HCT116 (cell line): Measurements from ENCODE around the gene SUPT4H1. TPM values are rescaled to one million over a fixed set of nuclear protein-coding genes. Genes with fewer than 3 reads are reported as not detected.
A peak's percentile ranks its signal among the peaks of the same experiment; 100 is the strongest.

Experiments used
- ATAC-seq: fragments of 200-7000 bp; cut with Tn5 transposase; 2 replicates; pipeline ENCODE4 v1.9.1; 2020; ENCODE audit warnings: mild to moderate bottlenecking, moderate library complexity
- BruUV-seq: library from RNA; stranded (reverse); fragments of 400-500 nt; replicated peaks from 2 replicates; lab custom pipeline; 2021; lab: Mats Ljungman, UMichigan
- CTCF ChIA-PET: fragments of 300-600 bp; sonication (Branson Sonifier 250); formaldehyde crosslinking; loops from one replicate; lab custom pipeline; 2021; ENCODE audit warnings: antibody characterized with exemption; lab: Charles Lee
- POLR2A ChIA-PET: fragments of 300-600, 350-600 bp; sonication (Branson Sonifier 250); formaldehyde crosslinking; loops from one replicate; lab custom pipeline; 2021; ENCODE audit warnings: antibody characterized with exemption; lab: Charles Lee
- RAD21 ChIA-PET, 2 experiments: fragments of 300-600 bp; sonication (Branson Sonifier 250); formaldehyde crosslinking; loops; one replicate each; lab custom pipeline; 2023; ENCODE audit warnings: low total read pairs in 2 of 2; ENCODE audit not compliant: uncharacterized antibody in 2 of 2, unreplicated experiment in 2 of 2, low non-redundant PET in 1 of 2; lab: Charles Lee
- DNase-seq: peaks from one replicate; pipeline ENCODE4 v3.0.0-alpha.2; 2010; ENCODE audit warnings: low read depth, low spot score
- H2AFZ ChIP-seq: fragments of 200-600 bp; shearing (Covaris generic), sonication (generic); 2 replicates; pipeline ENCODE4 v1.6.1; 2017; ENCODE audit warnings: low read depth, mixed run types, mixed read lengths, antibody characterized with exemption, low read length; ENCODE audit not compliant: poor library complexity, severe bottlenecking
- H3K27ac ChIP-seq: 2 replicates; pipeline ENCODE4 v1.5.1; 2012; ENCODE audit warnings: low read depth, low read length
- H3K27me3 ChIP-seq: fragments of 200-600 bp; sonication (generic); 2 replicates; pipeline ENCODE4 v1.6.1; 2016; ENCODE audit warnings: mixed run types, low read length, mixed read lengths; ENCODE audit not compliant: insufficient read depth
- H3K36me3 ChIP-seq, 2 experiments: fragments of 200-500 bp in 1 of 2; fragments of 200-600 bp in 1 of 2; sonication (Bioruptor generic) in 1 of 2; sonication (generic) in 1 of 2; 2 replicates each; pipeline versions ENCODE4 v1.5.1 to v1.6.1; 2014 to 2016; ENCODE audit warnings: low read length in 2 of 2, inconsistent platforms in 1 of 2, mixed read lengths in 1 of 2, mixed run types in 1 of 2; ENCODE audit not compliant: insufficient read depth in 2 of 2, control insufficient read depth in 1 of 2
- H3K4me1 ChIP-seq, 2 experiments: fragments of 200-600 bp in 1 of 2; sonication (generic) in 1 of 2; 2 replicates each; pipeline versions ENCODE4 v1.5.1 to v1.6.1; 2012 to 2017; ENCODE audit warnings: low read length in 2 of 2, inconsistent platforms in 1 of 2, mild to moderate bottlenecking in 1 of 2, mixed read lengths in 1 of 2, mixed run types in 1 of 2, moderate library complexity in 1 of 2; ENCODE audit not compliant: insufficient read depth in 2 of 2, control insufficient read depth in 1 of 2
- H3K4me2 ChIP-seq: fragments of 200-600 bp; sonication (generic); 2 replicates; pipeline ENCODE4 v1.6.1; 2017; ENCODE audit warnings: mixed run types, low read length, mixed read lengths
- H3K4me3 ChIP-seq, 2 experiments: fragments of 200-600 bp in 1 of 2; sonication (generic) in 1 of 2; replicated peaks in 1 of 2; 2 replicates each; pipeline ENCODE4 v1.5.1; 2011 to 2016; ENCODE audit warnings: low read length in 2 of 2, control low read depth in 1 of 2, low read depth in 1 of 2, mild to moderate bottlenecking in 1 of 2, mixed read lengths in 1 of 2, mixed run types in 1 of 2
- H3K79me2 ChIP-seq: fragments of 200-600 bp; sonication (generic); 2 replicates; pipeline ENCODE4 v1.6.1; 2017; ENCODE audit warnings: mild to moderate bottlenecking, mixed run types, low read length, moderate library complexity, mixed read lengths; ENCODE audit not compliant: insufficient read depth
- H3K9ac ChIP-seq: fragments of 200-600 bp; sonication (generic); 2 replicates; pipeline ENCODE4 v1.6.1; 2016; ENCODE audit warnings: low read length, mixed read lengths
- H3K9me2 ChIP-seq: fragments of 200-600 bp; sonication (generic), shearing (Covaris generic); 2 replicates; pipeline ENCODE4 v1.6.1; 2017; ENCODE audit warnings: mixed run types, mild to moderate bottlenecking, moderate library complexity; ENCODE audit not compliant: insufficient read depth
- H3K9me3 ChIP-seq, 2 experiments: fragments of 200-500 bp in 1 of 2; fragments of 200-600 bp in 1 of 2; sonication (Bioruptor generic) in 1 of 2; sonication (generic) in 1 of 2; 2 replicates each; pipeline ENCODE4 v1.6.1; 2014 to 2017; ENCODE audit warnings: low read length in 2 of 2, mixed read lengths in 2 of 2, inconsistent platforms in 1 of 2, low read depth in 1 of 2, mild to moderate bottlenecking in 1 of 2, mixed run types in 1 of 2, moderate library complexity in 1 of 2; ENCODE audit not compliant: control insufficient read depth in 1 of 2, insufficient read depth in 1 of 2
- H4K20me1 ChIP-seq: fragments of 200-600 bp; sonication (generic), shearing (Covaris generic); 2 replicates; pipeline ENCODE4 v1.6.1; 2017; ENCODE audit warnings: mixed run types, mild to moderate bottlenecking, moderate library complexity; ENCODE audit not compliant: insufficient read depth
- CBX3 ChIP-seq: IDR thresholded peaks from 2 replicates; pipeline ENCODE4 v1.6.1; 2012; ENCODE audit warnings: low read depth
- CEBPB ChIP-seq: IDR thresholded peaks from 2 replicates; pipeline ENCODE4 v1.6.1; 2012; ENCODE audit warnings: low read depth
- EGR1 ChIP-seq: IDR thresholded peaks from 2 replicates; pipeline ENCODE4 v1.6.1; 2012; ENCODE audit warnings: low read depth
- ELF1 ChIP-seq: IDR thresholded peaks from 2 replicates; pipeline ENCODE4 v1.6.1; 2012; ENCODE audit warnings: low read depth, borderline replicate concordance
- EZH2 ChIP-seq: fragments of 200-600 bp; sonication (generic); IDR thresholded peaks from 2 replicates; pipeline ENCODE4 v1.6.1; 2017; ENCODE audit warnings: antibody characterized with exemption, mixed run types
- EZH2phosphoT487 ChIP-seq: fragments of 200-600 bp; IDR thresholded peaks from 2 replicates; pipeline ENCODE4 v1.6.1; 2018; ENCODE audit warnings: antibody characterized with exemption, borderline replicate concordance
- JUND ChIP-seq: IDR thresholded peaks from 2 replicates; pipeline ENCODE4 v1.6.1; 2012
- POLR2A ChIP-seq: IDR thresholded peaks from 2 replicates; pipeline ENCODE4 v1.7.0; 2011; ENCODE audit warnings: borderline replicate concordance; ENCODE audit not compliant: insufficient read depth, insufficient read length; ENCODE audit errors: extremely low read depth
- POLR2AphosphoS5 ChIP-seq: IDR thresholded peaks from 2 replicates; pipeline ENCODE4 v1.6.1; 2011; ENCODE audit warnings: mild to moderate bottlenecking, low read depth, low read length, moderate library complexity
- TCF7L2 ChIP-seq: IDR thresholded peaks from 2 replicates; pipeline ENCODE4 v1.7.0; 2011; ENCODE audit warnings: borderline replicate concordance, inconsistent platforms; ENCODE audit not compliant: insufficient read depth, insufficient read length; ENCODE audit errors: extremely low read depth
- YY1 ChIP-seq: IDR thresholded peaks from 2 replicates; pipeline ENCODE4 v1.6.1; 2011; ENCODE audit warnings: low read length, low read depth, moderate library complexity, mild to moderate bottlenecking; ENCODE audit not compliant: insufficient replicate concordance; ENCODE audit errors: extremely low read depth
- ZNF274 ChIP-seq: fragments of 200-500 bp; sonication (Bioruptor generic); IDR thresholded peaks from 2 replicates; pipeline ENCODE4 v1.6.1; 2014; ENCODE audit warnings: mild to moderate bottlenecking, low read depth, low read length, inconsistent platforms
- intact Hi-C: fragments of 100-400 bp; cut with micrococcal nuclease; formaldehyde crosslinking; loops from 2 replicates; pipeline ENCODE4 v1.10.0; 2022
- total RNA-seq: library from RNA; stranded (reverse); gene quantifications from one replicate; pipeline ENCODE4 v1.2.1, GENCODE V29; 2021; ENCODE audit not compliant: unreplicated experiment
- TF ChIP-seq, protein P1 (sequence below): IDR thresholded peaks from 2 replicates; pipeline ENCODE4 v1.6.1; 2012; ENCODE audit warnings: low read depth
- TF ChIP-seq, protein P2 (sequence below): IDR thresholded peaks from 2 replicates; pipeline ENCODE4 v1.6.1; 2011; ENCODE audit warnings: mild to moderate bottlenecking, low read length, moderate library complexity; ENCODE audit not compliant: insufficient replicate concordance; ENCODE audit errors: extremely low read depth
- TF ChIP-seq, protein P3 (sequence below): IDR thresholded peaks from 2 replicates; pipeline ENCODE4 v1.6.1; 2012

The SUPT4H1 gene
- total RNA-seq, 1 experiment from 2014 or later: 118 TPM

DNA sequence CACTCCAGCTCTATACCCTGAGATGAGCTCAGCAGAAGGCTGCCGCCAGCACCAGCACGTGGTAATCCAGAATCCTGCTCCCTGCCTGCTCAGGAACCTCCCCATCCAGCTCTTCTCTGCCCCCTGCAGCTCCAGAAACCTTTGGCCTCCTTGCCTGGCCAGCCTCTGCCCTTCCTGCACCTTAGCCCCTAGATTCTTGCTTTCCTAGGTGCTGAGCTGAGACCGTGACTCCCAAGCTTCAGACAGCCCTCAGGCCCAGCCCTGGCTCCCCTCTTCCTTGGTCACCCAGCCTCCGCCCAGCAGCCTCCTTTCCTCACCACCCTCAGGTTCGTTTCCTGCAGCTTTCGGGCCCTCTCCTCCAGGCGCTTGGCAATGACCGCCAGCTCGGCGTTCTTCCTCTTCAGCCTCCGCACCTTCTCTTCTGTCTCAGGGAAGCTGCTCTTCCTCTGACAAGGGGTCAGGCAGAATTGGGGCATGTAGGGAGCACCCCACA, 26.0 kb downstream of the SUPT4H1 start:
- no peak for DNase-seq
- no peak overlapping the region for H3K4me3 ChIP-seq
- H3K4me2 ChIP-seq: no peak overlapping the region
- peaks cover 3 to 9% of the 10 kb centered on the region in 2 experiments; a peak in 2 of 4 replicates for H3K4me1 ChIP-seq
- CTCF ChIA-PET: interaction anchor here (1.2 to 3.5 kb wide), 2 partner anchors 8 kb away, joined by 3 to 16 read pairs; no protein-coding TSS in a partner anchor
- no peak overlapping the region for H3K27ac ChIP-seq
- no peaks in the 10 kb centered on the region for H3K9me2 ChIP-seq
- RAD21 ChIA-PET: interaction anchor here in 1 of 2 experiments (0.7 kb wide), 1 partner anchor 9 kb away, joined by 3 read pairs; no protein-coding TSS in a partner anchor
- no peaks in the 10 kb centered on the region for H3K36me3 ChIP-seq
- intact Hi-C loops: no loop called here
- peak; percentile 21; the same call in 1 of the 2 replicates for ATAC-seq
- no peaks in the 10 kb centered on the region for H3K27me3 ChIP-seq
- no peak overlapping the region for H2AFZ ChIP-seq
- no TSS peak for BruUV-seq
- H3K79me2 ChIP-seq: no peaks in the 10 kb centered on the region
- TF ChIP-seq TCF7L2: peak; percentile 13
- TF ChIP-seq EZH2: no peak
- H3K9me3 ChIP-seq: no peaks in the 10 kb centered on the region
- H3K9ac ChIP-seq: no peak overlapping the region
- POLR2A ChIA-PET: no interaction called here
- H4K20me1 ChIP-seq: no peaks in the 10 kb centered on the region

DNA sequence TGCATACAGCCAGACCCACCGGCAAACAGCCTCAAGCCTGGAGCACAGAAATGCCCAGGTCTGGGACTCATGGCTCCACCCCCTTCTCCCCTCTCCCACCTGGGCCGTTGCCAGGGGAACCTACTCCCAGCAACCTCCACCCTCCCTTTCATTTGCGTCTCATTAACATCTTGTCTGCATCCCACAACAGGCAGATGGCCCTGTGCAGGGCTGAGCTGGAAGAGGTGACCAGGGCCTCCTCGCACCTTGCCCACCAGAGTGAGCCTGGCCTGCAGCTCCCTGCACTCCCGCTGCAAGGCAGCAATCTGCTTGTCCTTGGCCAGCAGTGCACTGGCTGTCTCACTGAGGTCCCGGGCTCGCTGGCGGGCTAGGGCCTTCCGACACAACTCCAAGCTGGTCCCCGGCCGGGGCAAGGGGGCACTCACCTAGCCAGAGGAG, 26.7 kb downstream of the SUPT4H1 start:
- CTCF ChIA-PET: interaction anchor here (1.2 to 3.5 kb wide), 2 partner anchors 8 to 9 kb away, joined by 3 to 16 read pairs; no protein-coding TSS in a partner anchor
- no peaks in the 10 kb centered on the region for H3K9me3 ChIP-seq
- intact Hi-C loops: no loop called here
- H4K20me1 ChIP-seq: no peaks in the 10 kb centered on the region
- H3K27me3 ChIP-seq: no peaks in the 10 kb centered on the region
- no peak overlapping the region for H2AFZ ChIP-seq
- H3K36me3 ChIP-seq: no peaks in the 10 kb centered on the region
- no peaks in the 10 kb centered on the region for H3K79me2 ChIP-seq
- no peaks in the 10 kb centered on the region for H3K9me2 ChIP-seq
- peaks cover 3 to 9% of the 10 kb centered on the region in 2 experiments; a peak in 2 of 4 replicates for H3K4me1 ChIP-seq
- H3K4me3 ChIP-seq: no peak overlapping the region
- no peak overlapping the region for H3K4me2 ChIP-seq
- H3K27ac ChIP-seq: no peak overlapping the region
- POLR2A ChIA-PET: no interaction called here
- DNase-seq: no peak
- RAD21 ChIA-PET: interaction anchor here in 1 of 2 experiments (0.7 kb wide), 1 partner anchor 8 kb away, joined by 3 read pairs; no protein-coding TSS in a partner anchor
- no peak for ATAC-seq
- H3K9ac ChIP-seq: no peak overlapping the region
- BruUV-seq: no TSS peak
- TF ChIP-seq, protein P1, sequence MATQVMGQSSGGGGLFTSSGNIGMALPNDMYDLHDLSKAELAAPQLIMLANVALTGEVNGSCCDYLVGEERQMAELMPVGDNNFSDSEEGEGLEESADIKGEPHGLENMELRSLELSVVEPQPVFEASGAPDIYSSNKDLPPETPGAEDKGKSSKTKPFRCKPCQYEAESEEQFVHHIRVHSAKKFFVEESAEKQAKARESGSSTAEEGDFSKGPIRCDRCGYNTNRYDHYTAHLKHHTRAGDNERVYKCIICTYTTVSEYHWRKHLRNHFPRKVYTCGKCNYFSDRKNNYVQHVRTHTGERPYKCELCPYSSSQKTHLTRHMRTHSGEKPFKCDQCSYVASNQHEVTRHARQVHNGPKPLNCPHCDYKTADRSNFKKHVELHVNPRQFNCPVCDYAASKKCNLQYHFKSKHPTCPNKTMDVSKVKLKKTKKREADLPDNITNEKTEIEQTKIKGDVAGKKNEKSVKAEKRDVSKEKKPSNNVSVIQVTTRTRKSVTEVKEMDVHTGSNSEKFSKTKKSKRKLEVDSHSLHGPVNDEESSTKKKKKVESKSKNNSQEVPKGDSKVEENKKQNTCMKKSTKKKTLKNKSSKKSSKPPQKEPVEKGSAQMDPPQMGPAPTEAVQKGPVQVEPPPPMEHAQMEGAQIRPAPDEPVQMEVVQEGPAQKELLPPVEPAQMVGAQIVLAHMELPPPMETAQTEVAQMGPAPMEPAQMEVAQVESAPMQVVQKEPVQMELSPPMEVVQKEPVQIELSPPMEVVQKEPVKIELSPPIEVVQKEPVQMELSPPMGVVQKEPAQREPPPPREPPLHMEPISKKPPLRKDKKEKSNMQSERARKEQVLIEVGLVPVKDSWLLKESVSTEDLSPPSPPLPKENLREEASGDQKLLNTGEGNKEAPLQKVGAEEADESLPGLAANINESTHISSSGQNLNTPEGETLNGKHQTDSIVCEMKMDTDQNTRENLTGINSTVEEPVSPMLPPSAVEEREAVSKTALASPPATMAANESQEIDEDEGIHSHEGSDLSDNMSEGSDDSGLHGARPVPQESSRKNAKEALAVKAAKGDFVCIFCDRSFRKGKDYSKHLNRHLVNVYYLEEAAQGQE: no peak
- TF ChIP-seq JUND (no peak), POLR2A (no peak), EGR1 (no peak), ZNF274 (no peak), POLR2AphosphoS5 (no peak), CBX3 (no peak), YY1 (no peak), EZH2phosphoT487 (no peak), ELF1 (no peak), CEBPB (no peak)
- TF ChIP-seq, protein P2, sequence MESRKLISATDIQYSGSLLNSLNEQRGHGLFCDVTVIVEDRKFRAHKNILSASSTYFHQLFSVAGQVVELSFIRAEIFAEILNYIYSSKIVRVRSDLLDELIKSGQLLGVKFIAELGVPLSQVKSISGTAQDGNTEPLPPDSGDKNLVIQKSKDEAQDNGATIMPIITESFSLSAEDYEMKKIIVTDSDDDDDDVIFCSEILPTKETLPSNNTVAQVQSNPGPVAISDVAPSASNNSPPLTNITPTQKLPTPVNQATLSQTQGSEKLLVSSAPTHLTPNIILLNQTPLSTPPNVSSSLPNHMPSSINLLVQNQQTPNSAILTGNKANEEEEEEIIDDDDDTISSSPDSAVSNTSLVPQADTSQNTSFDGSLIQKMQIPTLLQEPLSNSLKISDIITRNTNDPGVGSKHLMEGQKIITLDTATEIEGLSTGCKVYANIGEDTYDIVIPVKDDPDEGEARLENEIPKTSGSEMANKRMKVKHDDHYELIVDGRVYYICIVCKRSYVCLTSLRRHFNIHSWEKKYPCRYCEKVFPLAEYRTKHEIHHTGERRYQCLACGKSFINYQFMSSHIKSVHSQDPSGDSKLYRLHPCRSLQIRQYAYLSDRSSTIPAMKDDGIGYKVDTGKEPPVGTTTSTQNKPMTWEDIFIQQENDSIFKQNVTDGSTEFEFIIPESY: no peak
- TF ChIP-seq, protein P3, sequence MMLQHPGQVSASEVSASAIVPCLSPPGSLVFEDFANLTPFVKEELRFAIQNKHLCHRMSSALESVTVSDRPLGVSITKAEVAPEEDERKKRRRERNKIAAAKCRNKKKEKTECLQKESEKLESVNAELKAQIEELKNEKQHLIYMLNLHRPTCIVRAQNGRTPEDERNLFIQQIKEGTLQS: no peak
